Suprapubic skin (tissue), 3 donors: ENCODE data around the gene FEM1A.

Experiments
- CTCF ChIP-seq, 2 donors: fragments of 200-600 bp in 1 of 2; fragments of 450-650 bp in 1 of 2; sonication (generic) in 1 of 2; IDR thresholded peaks; one replicate each; pipeline ENCODE4 v1.5.1; 2016 to 2019; ENCODE audit warnings: antibody characterized with exemption in 2 of 2, mild to moderate bottlenecking in 1 of 2, moderate library complexity in 1 of 2
- POLR2A ChIP-seq, 2 donors: fragments of 450-650 bp; IDR thresholded peaks; one replicate each; pipeline ENCODE4 v1.6.1; 2017; ENCODE audit warnings: antibody characterized with exemption in 2 of 2, mild to moderate bottlenecking in 2 of 2, moderate library complexity in 2 of 2

- TF ChIP-seq CTCF (IDR thresholded peaks at IDR 0.05) (no peak), POLR2A (IDR thresholded peaks at IDR 0.05) (no peak)
Observed at GRCh38 chr19:4773047-4773640, 18.4 kb upstream of the FEM1A start.
